ENCODE measurements around the gene GFOD1. TPM values are rescaled to one million over a fixed set of nuclear protein-coding genes. Genes with fewer than 3 reads are reported as not detected.

GFOD1 gene
- total and polyA plus RNA-seq, 4 donors: 9.4 to 30.6 (median 17.6) TPM

DNA sequence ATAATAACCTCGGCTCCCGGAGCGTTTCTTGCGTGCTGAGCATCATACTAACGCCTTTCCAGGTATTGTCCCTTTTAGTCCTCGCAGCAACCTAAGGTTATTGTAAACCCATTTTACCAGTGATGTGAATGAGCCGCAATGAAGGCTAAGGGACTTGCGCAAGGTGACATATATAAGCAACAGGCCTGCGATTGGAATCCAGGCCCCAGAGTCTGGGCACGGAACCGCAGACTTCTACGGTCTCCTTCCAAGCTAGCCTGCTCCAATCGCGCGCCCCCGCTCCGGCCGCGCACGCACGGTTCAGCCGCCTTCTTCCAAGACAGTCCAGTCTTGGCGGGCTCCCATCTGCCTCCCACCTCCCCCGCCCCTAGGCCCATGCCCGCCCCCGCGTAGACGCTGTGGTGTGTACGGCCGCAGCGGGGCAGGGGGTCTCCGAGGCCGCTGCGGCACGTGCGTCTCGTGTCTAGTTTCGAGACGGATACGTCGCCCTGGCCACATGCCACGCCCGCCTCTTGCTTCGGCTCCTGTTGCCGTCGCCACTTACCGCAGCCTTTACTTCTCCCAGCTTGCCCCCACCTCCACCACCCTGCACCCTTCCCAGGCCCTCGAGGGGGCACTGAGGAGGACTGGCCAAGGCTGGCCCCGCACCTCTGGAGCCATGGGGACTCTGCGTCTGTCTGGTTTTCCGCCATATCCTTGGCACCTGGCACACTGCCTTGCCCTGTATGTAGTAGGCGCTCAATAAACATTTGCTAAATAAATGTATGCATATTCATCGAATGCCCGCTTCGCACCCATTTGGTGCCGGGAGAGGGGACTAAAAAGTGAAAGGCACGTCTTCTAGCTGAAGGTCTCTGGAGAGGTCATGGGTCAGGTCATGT lies 855 bp upstream of the GFOD1 start:
- Histone ChIP-seq H3K36me3 (ENCODE audit: control insufficient read depth, insufficient read depth, low read length) (no peaks in the 10 kb centered on the region), H3K27ac (ENCODE audit: low read depth, low read length) (peak overlapping the region; percentile 68), H3K4me1 (ENCODE audit: control insufficient read depth, insufficient read depth, low read length) (peaks cover 26% of the 10 kb centered on the region), H3K4me3 (ENCODE audit: low read depth, low read length) (peak overlapping the region; percentile 76), H3K9me3 (ENCODE audit: control insufficient read depth, insufficient read depth, low read length) (no peaks in the 10 kb centered on the region), H3K27me3 (ENCODE audit: control insufficient read depth, insufficient read depth, low read length) (peaks cover 3% of the 10 kb centered on the region)
- WGBS (ENCODE audit: insufficient coverage): 11% methylated on average over 56 of the region's 57 CpGs
- peak in 2 of 6 donors; percentile 40 to 75 for DNase-seq (ENCODE audit: low read depth in 4 of 6, low spot score in 6 of 6)

DNA sequence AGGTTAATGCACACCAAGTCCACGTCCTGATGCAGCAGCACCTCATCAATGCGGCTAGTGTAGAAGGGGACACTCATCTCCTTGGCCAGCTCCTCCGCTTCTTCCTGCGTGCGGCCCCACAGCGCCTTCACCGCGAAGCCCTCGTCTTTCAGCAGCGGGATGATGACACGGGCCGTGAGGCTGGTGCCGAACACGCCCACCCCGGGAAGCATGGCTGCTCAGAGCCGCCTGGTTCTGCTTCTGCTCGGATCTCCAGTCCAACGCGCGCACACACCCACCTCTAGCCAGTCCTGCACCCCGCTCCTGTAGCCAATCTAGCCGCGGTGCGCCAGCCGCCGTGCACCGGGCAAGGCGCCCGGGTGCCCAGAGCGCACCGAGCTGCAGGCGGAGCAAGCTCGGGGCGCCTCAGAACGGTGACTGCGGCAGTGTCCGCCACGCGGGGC lies 700 bp downstream of the GFOD1 start:
- under 1% methylated on average over 39 of the region's 39 CpGs for WGBS (ENCODE audit: insufficient coverage)
- DNase-seq (ENCODE audit: low read depth in 4 of 6, low spot score in 6 of 6): peak in 2 of 6 donors; percentile 78 to 82
- Histone ChIP-seq H3K36me3 (ENCODE audit: control insufficient read depth, insufficient read depth, low read length) (no peaks in the 10 kb centered on the region), H3K4me1 (ENCODE audit: control insufficient read depth, insufficient read depth, low read length) (peaks cover 28% of the 10 kb centered on the region), H3K9me3 (ENCODE audit: control insufficient read depth, insufficient read depth, low read length) (no peaks in the 10 kb centered on the region), H3K4me3 (ENCODE audit: low read depth, low read length) (peak overlapping the region; percentile 65), H3K27ac (ENCODE audit: low read depth, low read length) (peak overlapping the region; percentile 20), H3K27me3 (ENCODE audit: control insufficient read depth, insufficient read depth, low read length) (peaks cover 3% of the 10 kb centered on the region)

DNA sequence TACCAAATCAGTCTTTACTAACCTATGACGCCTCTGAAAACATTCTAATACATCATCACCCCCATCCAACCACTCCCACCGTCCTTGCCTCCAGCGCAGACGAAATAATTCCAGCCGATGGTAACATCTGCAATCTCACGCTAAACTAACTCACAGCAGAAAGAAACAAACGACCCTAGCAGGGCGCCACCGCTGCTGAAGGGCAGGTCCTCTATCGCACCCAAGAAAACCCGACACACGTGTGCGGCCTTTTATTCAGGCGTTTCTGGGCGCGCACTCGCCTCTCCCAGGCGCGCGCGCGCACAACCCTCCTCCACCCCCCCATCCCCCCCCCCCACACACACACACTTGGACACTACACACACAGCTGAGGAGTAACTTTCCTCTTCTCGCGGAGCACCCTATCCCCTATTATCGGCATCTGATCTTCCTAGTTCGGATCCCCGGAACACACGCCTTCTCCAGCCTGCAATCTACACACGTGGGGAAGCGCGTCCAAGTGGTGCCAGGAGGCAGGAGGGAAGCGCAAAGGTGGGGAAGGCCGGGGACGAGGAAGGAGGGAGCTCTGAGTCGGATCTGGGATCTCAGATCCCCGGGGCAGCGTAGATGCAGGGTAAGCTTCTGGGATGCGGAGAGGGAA lies 1.4 kb downstream of the GFOD1 start:
- no peak overlapping the region for H3K27ac ChIP-seq (ENCODE audit: low read depth, low read length)
- 0% methylated on average over 30 of the region's 38 CpGs for WGBS (ENCODE audit: insufficient coverage)
- peak overlapping the region; percentile 65 for H3K4me3 ChIP-seq (ENCODE audit: low read depth, low read length)
- no peaks in the 10 kb centered on the region for H3K9me3 ChIP-seq (ENCODE audit: control insufficient read depth, insufficient read depth, low read length)
- H3K36me3 ChIP-seq (ENCODE audit: control insufficient read depth, insufficient read depth, low read length): no peaks in the 10 kb centered on the region
- DNase-seq (ENCODE audit: low read depth in 4 of 6, low spot score in 6 of 6): peak in 4 of 6 donors; percentile 41 to 88 (median 60)
- peaks cover 3% of the 10 kb centered on the region for H3K27me3 ChIP-seq (ENCODE audit: control insufficient read depth, insufficient read depth, low read length)
- peaks cover 28% of the 10 kb centered on the region for H3K4me1 ChIP-seq (ENCODE audit: control insufficient read depth, insufficient read depth, low read length)

DNA sequence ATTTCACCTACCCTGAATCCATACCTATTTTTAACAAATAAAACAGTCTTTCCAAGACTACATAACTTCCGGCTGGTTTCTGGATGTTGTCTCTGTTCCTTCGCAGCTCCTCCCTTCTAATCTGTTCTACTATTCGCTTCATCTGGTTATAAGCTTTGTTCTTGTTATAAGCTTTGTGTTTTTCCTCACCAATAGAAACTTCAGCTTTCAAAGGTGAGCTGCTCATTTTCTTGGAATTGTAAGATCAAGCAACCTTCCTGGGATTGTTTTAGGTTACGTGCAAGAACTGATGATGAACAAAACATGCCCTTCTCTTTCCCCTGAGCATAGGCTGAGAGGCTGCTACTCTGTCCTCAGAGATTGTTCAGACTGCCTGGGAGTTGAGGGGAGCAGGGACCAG lies 2.1 kb downstream of the GFOD1 start:
- Histone ChIP-seq H3K4me3 (ENCODE audit: low read depth, low read length) (peak overlapping the region; percentile 65), H3K27me3 (ENCODE audit: control insufficient read depth, insufficient read depth, low read length) (peaks cover 3% of the 10 kb centered on the region), H3K27ac (ENCODE audit: low read depth, low read length) (no peak overlapping the region), H3K9me3 (ENCODE audit: control insufficient read depth, insufficient read depth, low read length) (no peaks in the 10 kb centered on the region), H3K4me1 (ENCODE audit: control insufficient read depth, insufficient read depth, low read length) (peaks cover 28% of the 10 kb centered on the region), H3K36me3 (ENCODE audit: control insufficient read depth, insufficient read depth, low read length) (no peaks in the 10 kb centered on the region)
- WGBS (ENCODE audit: insufficient coverage): 17% methylated on average over 1 of the region's 4 CpGs
- peak in 1 of 6 donors; percentile 30 for DNase-seq (ENCODE audit: low read depth in 4 of 6, low spot score in 6 of 6)

DNA sequence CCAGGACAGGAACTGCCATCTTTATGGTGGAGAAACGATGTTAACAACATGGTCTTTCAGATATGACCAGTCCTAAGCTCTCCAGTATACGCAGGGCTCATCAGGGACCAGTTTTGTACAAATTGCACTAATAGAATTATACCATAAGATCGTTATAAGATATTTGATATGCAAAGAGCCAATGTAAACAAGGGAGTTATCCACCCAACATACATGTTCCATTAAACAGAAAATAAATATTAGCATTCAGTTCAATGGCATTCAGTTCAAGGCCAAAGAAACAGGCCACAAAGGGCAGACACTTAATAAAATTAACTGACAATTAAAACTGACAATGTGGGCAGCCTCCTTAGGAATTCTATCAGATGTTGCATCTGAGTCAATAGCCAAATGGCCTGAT lies 2.6 kb downstream of the GFOD1 start:
- peak overlapping the region; percentile 65 for H3K4me3 ChIP-seq (ENCODE audit: low read depth, low read length)
- peaks cover 3% of the 10 kb centered on the region for H3K27me3 ChIP-seq (ENCODE audit: control insufficient read depth, insufficient read depth, low read length)
- DNase-seq (ENCODE audit: low read depth in 4 of 6, low spot score in 6 of 6): no peak
- 67% methylated on average over 1 of the region's 3 CpGs for WGBS (ENCODE audit: insufficient coverage)
- H3K4me1 ChIP-seq (ENCODE audit: control insufficient read depth, insufficient read depth, low read length): peaks cover 28% of the 10 kb centered on the region
- no peaks in the 10 kb centered on the region for H3K9me3 ChIP-seq (ENCODE audit: control insufficient read depth, insufficient read depth, low read length)
- no peak overlapping the region for H3K27ac ChIP-seq (ENCODE audit: low read depth, low read length)
- no peaks in the 10 kb centered on the region for H3K36me3 ChIP-seq (ENCODE audit: control insufficient read depth, insufficient read depth, low read length)

DNA sequence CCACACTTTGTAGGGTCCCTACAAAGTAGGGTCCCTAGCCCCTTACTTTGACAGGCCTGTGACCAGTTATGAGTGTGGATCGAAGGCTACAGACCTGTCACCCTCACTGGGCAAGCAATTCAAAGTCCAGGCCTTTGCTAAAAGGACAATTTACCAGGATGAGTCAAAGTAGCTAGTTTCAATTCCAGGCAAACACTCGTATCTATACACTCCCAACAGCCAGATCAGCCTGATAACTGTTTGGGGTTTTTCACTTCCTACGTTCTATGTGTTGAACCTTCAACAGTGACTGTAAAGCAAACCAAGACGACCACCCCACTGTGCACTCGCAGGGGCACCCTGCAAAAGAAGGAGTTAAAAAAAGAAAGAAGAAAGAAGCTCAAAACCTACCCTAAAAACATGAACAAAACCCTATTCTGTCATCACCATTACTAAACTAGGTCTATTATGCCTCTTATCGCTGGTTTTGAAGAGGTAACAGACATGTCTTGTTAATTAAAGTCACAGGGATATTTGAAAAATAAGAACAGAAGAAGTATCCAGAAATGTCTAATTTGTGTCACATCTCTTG lies 3.2 kb downstream of the GFOD1 start:
- peak overlapping the region; percentile 7 for H3K4me3 ChIP-seq (ENCODE audit: low read depth, low read length)
- 60% methylated on average over 1 of the region's 6 CpGs for WGBS (ENCODE audit: insufficient coverage)
- H3K9me3 ChIP-seq (ENCODE audit: control insufficient read depth, insufficient read depth, low read length): no peaks in the 10 kb centered on the region
- no peak for DNase-seq (ENCODE audit: low read depth in 4 of 6, low spot score in 6 of 6)
- H3K36me3 ChIP-seq (ENCODE audit: control insufficient read depth, insufficient read depth, low read length): no peaks in the 10 kb centered on the region
- H3K27ac ChIP-seq (ENCODE audit: low read depth, low read length): no peak overlapping the region
- peaks cover 28% of the 10 kb centered on the region for H3K4me1 ChIP-seq (ENCODE audit: control insufficient read depth, insufficient read depth, low read length)
- peaks cover 3% of the 10 kb centered on the region for H3K27me3 ChIP-seq (ENCODE audit: control insufficient read depth, insufficient read depth, low read length)

DNA sequence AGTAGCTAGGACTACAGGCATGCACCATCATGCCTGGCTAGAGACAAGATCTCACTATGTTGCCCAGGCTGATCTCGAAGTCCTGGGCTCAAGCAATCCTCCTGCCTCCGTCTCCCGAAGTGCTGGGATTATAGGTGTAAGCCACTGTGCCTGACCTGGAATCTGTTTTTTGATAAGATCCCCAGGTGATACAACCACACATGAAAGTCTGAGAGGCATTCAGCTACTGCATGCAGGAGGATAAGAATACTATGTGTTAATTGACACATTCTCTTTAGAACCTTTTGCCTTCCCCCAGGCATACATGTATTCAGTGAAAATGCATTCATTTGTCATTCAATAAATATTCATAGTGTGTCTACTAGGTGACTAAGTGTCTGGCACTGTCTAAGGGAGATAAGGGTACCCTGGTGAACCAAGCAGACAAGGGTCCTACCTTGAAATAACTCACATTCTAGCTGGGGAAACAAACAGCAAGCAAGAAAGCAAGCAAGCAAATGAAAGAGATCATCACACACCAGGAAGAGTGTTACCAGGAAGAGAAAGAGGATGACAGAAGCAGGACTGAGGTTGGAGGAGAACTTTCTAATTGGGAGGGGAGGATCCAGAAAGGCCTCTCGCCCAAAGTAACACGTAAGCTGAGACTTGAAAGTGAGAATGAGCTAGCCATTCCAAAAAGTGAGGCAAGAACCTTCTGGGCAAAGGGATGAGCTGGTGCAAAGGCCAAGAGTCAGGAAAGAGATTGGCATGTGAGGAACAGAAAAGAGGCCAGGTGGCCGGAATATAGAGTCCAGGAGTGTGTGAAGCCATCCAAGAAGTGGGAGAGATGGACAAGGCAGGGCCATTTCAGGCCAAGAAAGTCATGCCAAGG lies 6.5 kb downstream of the GFOD1 start:
- Histone ChIP-seq H3K27ac (ENCODE audit: low read depth, low read length) (no peak overlapping the region), H3K4me3 (ENCODE audit: low read depth, low read length) (no peak overlapping the region), H3K27me3 (ENCODE audit: control insufficient read depth, insufficient read depth, low read length) (peaks cover 3% of the 10 kb centered on the region), H3K36me3 (ENCODE audit: control insufficient read depth, insufficient read depth, low read length) (no peaks in the 10 kb centered on the region), H3K9me3 (ENCODE audit: control insufficient read depth, insufficient read depth, low read length) (no peaks in the 10 kb centered on the region), H3K4me1 (ENCODE audit: control insufficient read depth, insufficient read depth, low read length) (peaks cover 13% of the 10 kb centered on the region)
- peak in 1 of 6 donors; percentile 16 for DNase-seq (ENCODE audit: low read depth in 4 of 6, low spot score in 6 of 6)
- 87% methylated on average over 6 of the region's 6 CpGs for WGBS (ENCODE audit: insufficient coverage)

DNA sequence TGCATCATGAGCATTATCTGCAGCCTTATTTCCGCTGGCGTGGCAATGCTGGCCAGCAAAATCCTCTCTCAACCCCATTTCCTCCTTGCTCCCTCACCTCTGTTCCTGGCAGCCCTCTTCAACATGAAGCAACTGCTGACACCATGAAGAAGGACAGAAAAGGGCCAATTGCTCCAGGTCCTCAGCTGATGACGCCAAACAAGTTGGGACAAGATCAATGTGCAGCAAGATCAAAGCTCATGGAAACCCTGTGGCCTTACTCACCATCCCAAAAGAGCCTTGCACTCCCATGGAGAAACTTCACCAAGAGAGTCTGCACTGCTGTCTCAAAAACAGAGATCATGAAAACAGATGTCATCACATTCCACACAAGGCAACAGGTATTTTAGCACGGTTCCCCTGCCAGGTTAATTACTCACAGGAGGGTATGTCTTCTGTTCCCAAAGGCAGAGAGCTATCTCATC lies 7.4 kb downstream of the GFOD1 start:
- H3K27ac ChIP-seq (ENCODE audit: low read depth, low read length): no peak overlapping the region
- peaks cover 10% of the 10 kb centered on the region for H3K4me1 ChIP-seq (ENCODE audit: control insufficient read depth, insufficient read depth, low read length)
- peaks cover 3% of the 10 kb centered on the region for H3K27me3 ChIP-seq (ENCODE audit: control insufficient read depth, insufficient read depth, low read length)
- WGBS (ENCODE audit: insufficient coverage): 89% methylated on average over 4 of the region's 4 CpGs
- no peaks in the 10 kb centered on the region for H3K36me3 ChIP-seq (ENCODE audit: control insufficient read depth, insufficient read depth, low read length)
- no peak overlapping the region for H3K4me3 ChIP-seq (ENCODE audit: low read depth, low read length)
- H3K9me3 ChIP-seq (ENCODE audit: control insufficient read depth, insufficient read depth, low read length): no peaks in the 10 kb centered on the region
- no peak for DNase-seq (ENCODE audit: low read depth in 4 of 6, low spot score in 6 of 6)
